ENCODE measurements around the gene OLAH.

The OLAH gene

GRCh38 chr10:15068802-15069201 lies 25.1 kb downstream of the OLAH start:
- Histone ChIP-seq H3K4me3 (ENCODE audit: low read length in 2 of 2) (no peak overlapping the region), H3K27me3 (ENCODE audit: control insufficient read depth in 1 of 2, insufficient read depth in 2 of 2, low read length in 2 of 2) (no peaks in the 10 kb centered on the region), H3K27ac (ENCODE audit: low read length) (no peak overlapping the region), H3K36me3 (ENCODE audit: control insufficient read depth in 2 of 2, insufficient read depth in 2 of 2, low read length in 2 of 2) (no peaks in the 10 kb centered on the region), H3K4me1 (ENCODE audit: control insufficient read depth, insufficient read depth, low read length) (no peaks in the 10 kb centered on the region), H3K9me3 (ENCODE audit: control insufficient read depth in 2 of 2, low read length in 2 of 2) (peaks cover 0 to 7% of the 10 kb centered on the region in 2 donors), H3K9ac (ENCODE audit: low read length in 2 of 2) (no peak overlapping the region)

DNA sequence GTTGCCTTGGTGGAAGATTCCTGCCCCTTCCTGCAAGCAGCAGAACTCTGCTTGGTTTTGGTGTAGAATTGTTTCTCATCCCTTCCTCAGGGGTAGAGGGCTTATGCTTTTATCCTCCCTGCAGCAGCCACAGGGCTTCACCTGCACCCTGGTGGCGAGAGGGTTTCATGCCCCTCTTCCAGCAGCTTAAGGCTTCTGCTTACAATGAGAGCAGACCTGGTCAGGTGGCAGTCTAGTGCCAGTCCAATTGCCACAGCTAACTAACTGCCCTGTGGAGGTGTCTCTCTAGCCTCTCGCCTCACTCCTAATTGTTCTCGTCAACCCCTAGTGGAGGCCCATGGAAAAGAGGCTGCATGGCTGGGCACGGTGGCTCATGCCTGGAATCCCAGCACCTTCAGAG lies 25.5 kb downstream of the OLAH start:
- no peaks in the 10 kb centered on the region for H3K36me3 ChIP-seq (ENCODE audit: control insufficient read depth in 2 of 2, insufficient read depth in 2 of 2, low read length in 2 of 2)
- no peak overlapping the region for H3K4me3 ChIP-seq (ENCODE audit: low read length in 2 of 2)
- no peaks in the 10 kb centered on the region for H3K4me1 ChIP-seq (ENCODE audit: control insufficient read depth, insufficient read depth, low read length)
- H3K27ac ChIP-seq (ENCODE audit: low read length) = no peak overlapping the region
- no peaks in the 10 kb centered on the region for H3K27me3 ChIP-seq (ENCODE audit: control insufficient read depth in 1 of 2, insufficient read depth in 2 of 2, low read length in 2 of 2)
- no peak overlapping the region for H3K9ac ChIP-seq (ENCODE audit: low read length in 2 of 2)
- H3K9me3 ChIP-seq (ENCODE audit: control insufficient read depth in 2 of 2, low read length in 2 of 2) = peaks cover 0 to 7% of the 10 kb centered on the region in 2 donors

GRCh38 chr10:15072358-15072757 lies 28.6 kb downstream of the OLAH start:
- Histone ChIP-seq H3K27me3 (ENCODE audit: control insufficient read depth in 1 of 2, insufficient read depth in 2 of 2, low read length in 2 of 2) (no peaks in the 10 kb centered on the region), H3K4me3 (ENCODE audit: low read length in 2 of 2) (no peak overlapping the region), H3K36me3 (ENCODE audit: control insufficient read depth in 2 of 2, insufficient read depth in 2 of 2, low read length in 2 of 2) (no peaks in the 10 kb centered on the region), H3K4me1 (ENCODE audit: control insufficient read depth, insufficient read depth, low read length) (no peaks in the 10 kb centered on the region), H3K9me3 (ENCODE audit: control insufficient read depth in 2 of 2, low read length in 2 of 2) (peaks cover 0 to 4% of the 10 kb centered on the region in 2 donors), H3K9ac (ENCODE audit: low read length in 2 of 2) (no peak overlapping the region), H3K27ac (ENCODE audit: low read length) (no peak overlapping the region)

- no peaks in the 10 kb centered on the region for H3K9me3 ChIP-seq (ENCODE audit: control insufficient read depth in 2 of 2, low read length in 2 of 2)
- no peaks in the 10 kb centered on the region for H3K36me3 ChIP-seq (ENCODE audit: control insufficient read depth in 2 of 2, insufficient read depth in 2 of 2, low read length in 2 of 2)
- no peak overlapping the region for H3K27ac ChIP-seq (ENCODE audit: low read length)
- H3K27me3 ChIP-seq (ENCODE audit: control insufficient read depth in 1 of 2, insufficient read depth in 2 of 2, low read length in 2 of 2) = no peaks in the 10 kb centered on the region
- H3K4me3 ChIP-seq (ENCODE audit: low read length in 2 of 2) = no peak overlapping the region
- no peak overlapping the region for H3K9ac ChIP-seq (ENCODE audit: low read length in 2 of 2)
- no peaks in the 10 kb centered on the region for H3K4me1 ChIP-seq (ENCODE audit: control insufficient read depth, insufficient read depth, low read length)
Measured at GRCh38 chr10:15075421-15075820, 31.7 kb downstream of the OLAH start.

DNA sequence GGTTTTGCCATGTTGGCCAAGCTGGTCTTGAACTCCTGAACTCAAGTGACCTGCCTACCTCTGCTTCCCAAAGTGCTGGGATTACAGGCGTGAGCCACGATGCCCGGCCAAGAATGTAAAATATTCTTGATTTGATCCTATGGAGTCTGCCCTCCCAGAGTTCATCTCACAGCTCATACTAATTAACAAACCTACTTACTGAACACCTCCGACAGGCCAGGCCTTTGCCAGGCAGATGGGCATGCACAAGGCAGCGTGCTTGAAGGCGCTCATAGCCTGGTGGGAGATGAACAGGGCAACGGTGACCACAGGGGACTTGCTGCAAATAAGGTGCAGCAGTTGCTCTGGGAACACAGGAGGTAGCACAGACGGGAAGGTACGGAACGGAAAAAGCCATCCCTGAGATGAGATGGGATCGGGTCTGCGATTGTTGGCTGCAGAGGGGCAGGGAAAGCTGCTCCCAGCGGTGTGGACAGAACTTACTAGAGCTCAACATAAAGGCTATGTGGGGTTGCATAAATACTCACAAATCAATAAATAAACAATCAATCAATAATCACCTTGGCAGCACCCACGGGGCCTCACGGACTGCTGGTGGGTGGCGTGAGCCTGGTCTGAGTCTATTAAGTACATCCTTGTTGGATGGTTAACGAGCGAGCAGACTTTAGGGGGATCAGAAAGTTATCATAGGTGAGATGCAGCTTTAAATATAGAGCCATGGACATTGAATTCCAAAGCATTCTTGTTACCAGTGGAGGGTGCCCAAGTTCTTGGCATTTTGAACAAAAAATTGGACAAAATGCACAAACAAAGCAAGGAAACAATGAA lies 40.1 kb downstream of the OLAH start:
- peak overlapping the region; percentile 74 to 81 for H3K4me3 ChIP-seq (ENCODE audit: low read length in 2 of 2)
- peak overlapping the region; percentile 0 for H3K27ac ChIP-seq (ENCODE audit: low read length)

DNA sequence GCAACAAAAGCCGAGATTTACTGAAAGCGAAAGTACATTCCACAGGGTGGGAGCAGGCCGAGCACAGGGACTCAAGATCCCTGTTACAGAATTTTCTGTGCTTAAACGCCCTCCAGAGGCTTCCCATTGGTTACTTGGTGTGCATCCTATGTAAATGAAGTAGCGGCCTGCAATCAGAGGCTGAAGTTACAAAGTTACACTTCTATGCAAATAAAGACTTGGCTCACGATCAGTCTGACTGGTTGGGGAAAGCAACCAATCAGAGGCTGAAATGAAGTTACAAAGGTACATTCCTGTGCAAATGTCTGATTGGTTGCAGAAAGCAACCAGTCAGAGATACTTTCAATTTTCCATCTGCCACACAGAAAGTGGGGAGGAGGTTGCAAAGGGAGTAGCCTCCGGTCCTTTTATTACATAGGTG lies 40.8 kb downstream of the OLAH start:
- Histone ChIP-seq H3K36me3 (ENCODE audit: control insufficient read depth in 2 of 2, insufficient read depth in 2 of 2, low read length in 2 of 2) (no peaks in the 10 kb centered on the region), H3K9ac (ENCODE audit: low read length in 2 of 2) (peak overlapping the region; percentile 55 to 65), H3K27ac (ENCODE audit: low read length) (peak overlapping the region; percentile 0), H3K9me3 (ENCODE audit: control insufficient read depth in 2 of 2, low read length in 2 of 2) (no peaks in the 10 kb centered on the region), H3K4me1 (ENCODE audit: control insufficient read depth, insufficient read depth, low read length) (peaks cover 16% of the 10 kb centered on the region), H3K4me3 (ENCODE audit: low read length in 2 of 2) (peak overlapping the region; percentile 74 to 81), H3K27me3 (ENCODE audit: control insufficient read depth in 1 of 2, insufficient read depth in 2 of 2, low read length in 2 of 2) (no peaks in the 10 kb centered on the region)

More for the DNA sequence above, 40.1 kb downstream of the OLAH start:
- Histone ChIP-seq H3K9ac (ENCODE audit: low read length in 2 of 2) (peak overlapping the region; percentile 55 to 65), H3K4me1 (ENCODE audit: control insufficient read depth, insufficient read depth, low read length) (peaks cover 16% of the 10 kb centered on the region), H3K9me3 (ENCODE audit: control insufficient read depth in 2 of 2, low read length in 2 of 2) (no peaks in the 10 kb centered on the region), H3K36me3 (ENCODE audit: control insufficient read depth in 2 of 2, insufficient read depth in 2 of 2, low read length in 2 of 2) (no peaks in the 10 kb centered on the region), H3K27me3 (ENCODE audit: control insufficient read depth in 1 of 2, insufficient read depth in 2 of 2, low read length in 2 of 2) (no peaks in the 10 kb centered on the region)

GRCh38 chr10:15088428-15089261 lies 44.9 kb downstream of the OLAH start, which contains the start of gene ACBD7:
Gene ACBD7 (minus strand): TSS chr10:15088776. CDS start chr10:15088728, 48 bp downstream.
- H3K27ac ChIP-seq (ENCODE audit: low read length) = no peak within 1 kb of the TSS
- H3K9ac ChIP-seq (ENCODE audit: low read length in 2 of 2) = no peak within 1 kb of the TSS

DNA sequence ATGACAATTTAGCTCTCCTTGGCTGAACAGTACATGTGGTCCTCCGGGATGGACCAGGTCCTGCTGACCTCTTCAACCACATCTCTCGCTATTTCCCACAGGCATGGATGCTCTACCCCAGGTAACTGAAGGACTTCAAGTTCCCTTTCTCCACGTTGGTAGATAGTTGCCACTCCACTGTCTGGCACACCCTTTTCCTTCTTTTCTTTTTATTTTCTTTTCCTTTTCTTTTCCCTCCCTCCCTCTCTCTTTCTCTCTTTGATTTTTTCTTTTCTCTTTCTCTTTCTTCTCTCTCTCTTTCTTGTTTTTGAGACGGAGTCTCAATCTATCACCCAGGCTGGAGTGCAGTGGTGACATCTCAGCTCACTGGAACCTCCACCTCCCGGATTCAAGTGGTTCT lies 47.7 kb downstream of the OLAH start:
- Histone ChIP-seq H3K9me3 (ENCODE audit: control insufficient read depth in 2 of 2, low read length in 2 of 2) (no peaks in the 10 kb centered on the region), H3K27me3 (ENCODE audit: control insufficient read depth in 1 of 2, insufficient read depth in 2 of 2, low read length in 2 of 2) (peaks cover 3 to 4% of the 10 kb centered on the region in 2 donors), H3K4me3 (ENCODE audit: low read length in 2 of 2) (no peak overlapping the region), H3K4me1 (ENCODE audit: control insufficient read depth, insufficient read depth, low read length) (peaks cover 8% of the 10 kb centered on the region), H3K36me3 (ENCODE audit: control insufficient read depth in 2 of 2, insufficient read depth in 2 of 2, low read length in 2 of 2) (no peaks in the 10 kb centered on the region), H3K9ac (ENCODE audit: low read length in 2 of 2) (no peak overlapping the region), H3K27ac (ENCODE audit: low read length) (no peak overlapping the region)

More at GRCh38 chr10:15088428-15089261, 44.9 kb downstream of the OLAH start, which contains the start of gene ACBD7:
- no peaks in the 10 kb centered on the region for H3K9me3 ChIP-seq (ENCODE audit: control insufficient read depth in 2 of 2, low read length in 2 of 2)
- H3K4me1 ChIP-seq (ENCODE audit: control insufficient read depth, insufficient read depth, low read length) = peaks cover 16% of the 10 kb centered on the region
- H3K4me3 ChIP-seq (ENCODE audit: low read length in 2 of 2) = peak within 1 kb of the TSS; percentile 36 to 77
- peaks cover 3 to 4% of the 10 kb centered on the region in 2 donors for H3K27me3 ChIP-seq (ENCODE audit: control insufficient read depth in 1 of 2, insufficient read depth in 2 of 2, low read length in 2 of 2)
- H3K36me3 ChIP-seq (ENCODE audit: control insufficient read depth in 2 of 2, insufficient read depth in 2 of 2, low read length in 2 of 2) = no peaks in the 10 kb centered on the region

- Histone ChIP-seq H3K9me3 (ENCODE audit: control insufficient read depth in 2 of 2, low read length in 2 of 2) (no peaks in the 10 kb centered on the region), H3K27ac (ENCODE audit: low read length) (no peak overlapping the region), H3K36me3 (ENCODE audit: control insufficient read depth in 2 of 2, insufficient read depth in 2 of 2, low read length in 2 of 2) (no peaks in the 10 kb centered on the region), H3K27me3 (ENCODE audit: control insufficient read depth in 1 of 2, insufficient read depth in 2 of 2, low read length in 2 of 2) (peaks cover 3 to 4% of the 10 kb centered on the region in 2 donors), H3K4me1 (ENCODE audit: control insufficient read depth, insufficient read depth, low read length) (peaks cover 13% of the 10 kb centered on the region), H3K9ac (ENCODE audit: low read length in 2 of 2) (no peak overlapping the region), H3K4me3 (ENCODE audit: low read length in 2 of 2) (no peak overlapping the region)
Measured at GRCh38 chr10:15092855-15093408, 49.2 kb downstream of the OLAH start.

DNA sequence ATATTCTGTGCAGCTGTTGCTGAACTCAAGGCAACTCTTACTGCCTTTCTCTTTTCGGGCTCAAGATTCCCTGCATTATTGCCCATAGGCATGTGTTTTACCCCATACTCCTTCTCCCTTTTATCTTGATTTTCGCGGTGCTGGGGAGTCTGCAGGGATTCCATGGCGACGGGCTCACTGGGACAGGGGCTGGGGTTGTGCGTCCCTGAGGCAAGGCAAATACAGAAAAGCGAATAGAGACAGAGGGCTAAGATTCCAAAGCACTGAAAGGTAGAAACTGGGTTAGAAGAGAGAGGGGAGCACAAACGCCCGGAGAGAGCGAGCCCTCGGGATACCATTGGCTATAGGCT lies 52.9 kb downstream of the OLAH start:
- H3K9me3 ChIP-seq (ENCODE audit: control insufficient read depth in 2 of 2, low read length in 2 of 2) = no peaks in the 10 kb centered on the region
- H3K4me1 ChIP-seq (ENCODE audit: control insufficient read depth, insufficient read depth, low read length) = peaks cover 23% of the 10 kb centered on the region
- peak overlapping the region; percentile 92 for H3K27ac ChIP-seq (ENCODE audit: low read length)
- H3K9ac ChIP-seq (ENCODE audit: low read length in 2 of 2) = peak overlapping the region; percentile 91 to 97
- H3K27me3 ChIP-seq (ENCODE audit: control insufficient read depth in 1 of 2, insufficient read depth in 2 of 2, low read length in 2 of 2) = peaks cover 0 to 2% of the 10 kb centered on the region in 2 donors
- H3K36me3 ChIP-seq (ENCODE audit: control insufficient read depth in 2 of 2, insufficient read depth in 2 of 2, low read length in 2 of 2) = peaks cover 0 to 2% of the 10 kb centered on the region in 2 donors
- H3K4me3 ChIP-seq (ENCODE audit: low read length in 2 of 2) = peak overlapping the region; percentile 87 to 95

Data from stomach smooth muscle (tissue), 2 donors.